ENCODE measurements around the gene NUCKS1. TPM values are rescaled to one million over a fixed set of nuclear protein-coding genes. Genes with fewer than 3 reads are reported as not detected.

Gene NUCKS1
- total RNA-seq, 1 donor from 2014 or later = 245 TPM

DNA sequence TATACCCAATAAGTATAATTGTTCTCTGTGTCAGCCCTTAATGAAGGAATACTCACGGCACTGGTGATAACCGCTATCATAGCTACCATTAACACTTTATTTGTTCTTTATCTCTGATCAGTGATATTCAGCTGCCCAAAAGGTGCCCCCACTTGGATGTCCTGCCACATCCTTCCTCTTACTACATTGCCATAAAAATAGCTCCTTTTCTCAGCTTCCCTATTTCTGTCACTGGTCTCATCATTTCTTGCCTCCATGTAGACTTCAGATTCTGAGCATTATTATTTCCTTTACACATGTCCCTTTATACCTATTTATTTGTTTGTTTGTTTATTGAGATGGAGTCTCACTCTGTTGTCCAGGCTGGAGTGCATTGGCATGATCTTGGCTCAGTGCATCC, 28.0 kb upstream of the NUCKS1 start:
- TF ChIP-seq, protein P1, sequence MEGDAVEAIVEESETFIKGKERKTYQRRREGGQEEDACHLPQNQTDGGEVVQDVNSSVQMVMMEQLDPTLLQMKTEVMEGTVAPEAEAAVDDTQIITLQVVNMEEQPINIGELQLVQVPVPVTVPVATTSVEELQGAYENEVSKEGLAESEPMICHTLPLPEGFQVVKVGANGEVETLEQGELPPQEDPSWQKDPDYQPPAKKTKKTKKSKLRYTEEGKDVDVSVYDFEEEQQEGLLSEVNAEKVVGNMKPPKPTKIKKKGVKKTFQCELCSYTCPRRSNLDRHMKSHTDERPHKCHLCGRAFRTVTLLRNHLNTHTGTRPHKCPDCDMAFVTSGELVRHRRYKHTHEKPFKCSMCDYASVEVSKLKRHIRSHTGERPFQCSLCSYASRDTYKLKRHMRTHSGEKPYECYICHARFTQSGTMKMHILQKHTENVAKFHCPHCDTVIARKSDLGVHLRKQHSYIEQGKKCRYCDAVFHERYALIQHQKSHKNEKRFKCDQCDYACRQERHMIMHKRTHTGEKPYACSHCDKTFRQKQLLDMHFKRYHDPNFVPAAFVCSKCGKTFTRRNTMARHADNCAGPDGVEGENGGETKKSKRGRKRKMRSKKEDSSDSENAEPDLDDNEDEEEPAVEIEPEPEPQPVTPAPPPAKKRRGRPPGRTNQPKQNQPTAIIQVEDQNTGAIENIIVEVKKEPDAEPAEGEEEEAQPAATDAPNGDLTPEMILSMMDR (IDR thresholded peaks at IDR 0.05; ENCODE audit: unreplicated experiment) = no peak
- H3K27ac Mint-ChIP-seq = no peak overlapping the region

DNA sequence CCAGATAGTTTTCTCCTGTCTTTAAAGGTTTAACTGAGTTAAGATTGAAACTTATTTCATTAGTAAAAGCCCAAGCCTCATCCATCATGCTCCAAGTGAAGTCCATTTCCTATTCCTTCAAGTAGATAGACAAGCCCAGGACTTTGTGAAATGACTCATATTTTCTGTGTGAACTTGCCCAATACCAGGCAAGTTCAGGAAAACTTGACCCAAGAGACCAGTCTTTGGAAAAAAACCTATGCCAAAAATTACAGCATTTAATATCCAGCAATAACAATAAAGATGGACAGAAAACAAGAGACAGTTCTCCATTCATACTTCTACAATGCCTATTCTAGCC, 25.7 kb upstream of the NUCKS1 start:
- H3K27ac Mint-ChIP-seq = peak overlapping the region; percentile 31
- TF ChIP-seq, protein P1 (IDR thresholded peaks at IDR 0.05; ENCODE audit: unreplicated experiment) = no peak

More for the DNA sequence above, 28.0 kb upstream of the NUCKS1 start:
- Mint-ChIP-seq H3K9me3 (ENCODE audit: low read depth) (no peaks in the 10 kb centered on the region), H3K27me3 (peaks cover 30% of the 10 kb centered on the region), H3K36me3 (ENCODE audit: insufficient read depth) (no peaks in the 10 kb centered on the region), H3K4me3 (ENCODE audit: low read depth) (no peak overlapping the region), H3K4me1 (ENCODE audit: low read depth) (peaks cover 6% of the 10 kb centered on the region)
- DNase-seq (ENCODE audit: low spot score, unreplicated experiment) = no peak

DNA sequence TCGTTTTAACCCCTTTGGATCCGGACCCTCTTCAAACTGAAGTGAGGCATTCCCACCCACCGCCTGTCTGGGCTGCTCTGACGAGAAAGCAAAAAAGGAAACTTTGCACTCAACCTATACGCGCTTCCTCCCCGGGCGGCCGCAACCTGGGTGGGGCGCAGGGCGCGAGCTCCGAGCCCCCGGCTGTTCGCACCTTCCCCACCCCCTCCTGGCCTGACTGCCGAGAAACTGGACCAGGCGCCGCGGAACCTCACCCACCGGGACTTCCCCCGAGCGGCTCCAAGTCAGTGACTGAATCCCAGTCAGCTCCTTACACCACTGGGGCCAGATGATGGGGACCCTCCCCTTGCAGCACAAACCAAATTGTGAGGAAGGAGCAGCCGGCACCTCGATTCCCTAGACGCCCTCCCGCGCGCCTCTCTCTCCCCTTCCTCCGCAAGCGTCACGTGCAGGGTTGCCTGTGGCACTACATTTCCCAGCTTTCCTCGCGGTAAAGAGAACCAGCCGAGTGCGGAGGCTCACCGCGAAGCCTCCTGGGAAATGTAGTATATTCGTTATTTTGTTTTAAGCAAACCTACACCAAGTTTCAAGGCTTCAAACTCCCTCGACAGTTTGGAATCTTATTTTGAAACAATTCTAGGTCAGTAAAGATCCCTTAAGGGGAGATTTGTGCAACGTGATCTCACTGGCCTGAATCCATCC, 25.2 kb upstream of the NUCKS1 start, which contains the start of gene RAB29:
TSS of gene RAB29 (minus strand) at position 468 of the 702 bp plus-strand sequence. CDS start 526 bp downstream, outside the sequence.
- Mint-ChIP-seq H3K27me3 (peaks cover 37% of the 10 kb centered on the region), H3K27ac (peak within 1 kb of the TSS; percentile 31), H3K36me3 (ENCODE audit: insufficient read depth) (no peaks in the 10 kb centered on the region), H3K4me3 (ENCODE audit: low read depth) (peak within 1 kb of the TSS; percentile 82), H3K9me3 (ENCODE audit: low read depth) (no peaks in the 10 kb centered on the region), H3K4me1 (ENCODE audit: low read depth) (peaks cover 10% of the 10 kb centered on the region)
- TF ChIP-seq, protein P1 (IDR thresholded peaks at IDR 0.05; ENCODE audit: unreplicated experiment) = no peak
- DNase-seq (ENCODE audit: low spot score, unreplicated experiment) = peak; percentile 51

More for the DNA sequence above, 25.7 kb upstream of the NUCKS1 start:
- peak overlapping the region; percentile 82 for H3K4me3 Mint-ChIP-seq (ENCODE audit: low read depth)
- peaks cover 7% of the 10 kb centered on the region for H3K4me1 Mint-ChIP-seq (ENCODE audit: low read depth)
- DNase-seq (ENCODE audit: low spot score, unreplicated experiment) = no peak
- H3K27me3 Mint-ChIP-seq = peaks cover 37% of the 10 kb centered on the region
- H3K9me3 Mint-ChIP-seq (ENCODE audit: low read depth) = no peaks in the 10 kb centered on the region
- H3K36me3 Mint-ChIP-seq (ENCODE audit: insufficient read depth) = no peaks in the 10 kb centered on the region

DNA sequence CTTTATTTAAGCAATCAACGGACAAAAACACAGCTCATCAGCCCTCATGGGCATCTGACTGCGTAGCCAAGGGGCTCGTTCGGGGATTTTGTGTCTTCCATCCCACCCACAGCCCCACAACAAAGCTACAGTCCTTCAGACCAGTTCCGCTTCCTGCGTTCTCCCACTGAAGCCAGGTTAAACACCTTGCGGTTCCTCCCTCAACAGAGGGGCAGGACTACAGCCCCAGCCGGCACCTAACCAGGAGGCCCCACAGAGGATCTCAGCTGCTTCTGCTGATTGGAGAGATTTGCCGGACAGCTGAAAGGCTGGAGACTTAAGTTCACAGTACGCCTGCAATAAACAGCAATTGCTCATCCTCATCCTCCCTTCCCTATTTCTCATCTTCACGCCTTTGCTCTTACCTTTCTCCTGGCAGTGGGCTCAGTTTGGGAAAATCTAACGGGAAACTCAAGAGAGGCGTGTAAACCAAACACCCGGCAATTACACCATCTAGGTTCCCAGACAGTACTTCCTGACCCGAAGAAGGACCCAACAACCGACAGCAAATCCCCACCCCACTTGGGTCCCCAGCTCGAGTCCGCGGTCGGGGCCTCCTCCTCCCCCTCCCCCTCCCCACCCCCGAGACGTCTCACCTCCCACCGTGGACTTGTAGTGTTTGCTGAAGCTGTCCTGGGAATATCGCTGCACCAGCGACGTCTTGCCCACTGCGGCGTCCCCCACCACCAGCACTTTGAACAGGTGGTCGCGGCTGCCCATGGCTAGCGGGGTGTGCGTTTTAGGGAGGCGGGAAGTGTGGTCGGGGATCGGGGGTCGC, 24.4 kb upstream of the NUCKS1 start:
- H3K36me3 Mint-ChIP-seq (ENCODE audit: insufficient read depth) = no peaks in the 10 kb centered on the region
- H3K9me3 Mint-ChIP-seq (ENCODE audit: low read depth) = no peaks in the 10 kb centered on the region
- peaks cover 10% of the 10 kb centered on the region for H3K4me1 Mint-ChIP-seq (ENCODE audit: low read depth)
- H3K27ac Mint-ChIP-seq = no peak overlapping the region
- H3K27me3 Mint-ChIP-seq = peaks cover 37% of the 10 kb centered on the region
- TF ChIP-seq, protein P1 (IDR thresholded peaks at IDR 0.05; ENCODE audit: unreplicated experiment) = no peak
- peak overlapping the region; percentile 82 for H3K4me3 Mint-ChIP-seq (ENCODE audit: low read depth)
- no peak for DNase-seq (ENCODE audit: low spot score, unreplicated experiment)

DNA sequence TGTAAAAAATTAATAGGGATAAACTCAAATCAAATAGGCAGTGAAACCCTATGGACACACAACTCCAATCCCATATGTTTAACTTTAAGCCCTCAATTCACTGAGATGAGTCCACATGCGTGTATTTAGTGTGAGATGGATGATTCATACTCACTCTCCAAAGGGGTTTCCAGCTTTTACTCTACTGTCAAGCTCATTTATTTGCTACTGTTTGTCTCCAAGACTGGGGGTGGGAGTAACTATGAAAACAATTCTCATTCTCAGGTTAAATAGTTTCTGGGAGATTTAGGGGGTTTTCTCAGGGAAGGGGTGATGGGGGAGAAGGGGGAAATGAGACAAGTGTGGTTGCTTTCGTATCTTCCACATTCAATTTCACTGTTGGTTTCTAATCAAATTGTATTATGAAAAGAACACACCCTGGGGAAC, 22.6 kb upstream of the NUCKS1 start:
- H3K36me3 Mint-ChIP-seq (ENCODE audit: insufficient read depth) = no peaks in the 10 kb centered on the region
- H3K9me3 Mint-ChIP-seq (ENCODE audit: low read depth) = no peaks in the 10 kb centered on the region
- no peak overlapping the region for H3K27ac Mint-ChIP-seq
- H3K27me3 Mint-ChIP-seq = peaks cover 37% of the 10 kb centered on the region
- H3K4me1 Mint-ChIP-seq (ENCODE audit: low read depth) = peaks cover 10% of the 10 kb centered on the region
- TF ChIP-seq, protein P1 (IDR thresholded peaks at IDR 0.05; ENCODE audit: unreplicated experiment) = no peak
- no peak for DNase-seq (ENCODE audit: low spot score, unreplicated experiment)
- H3K4me3 Mint-ChIP-seq (ENCODE audit: low read depth) = no peak overlapping the region
